Left forelimb (tissue), 1 donor: ENCODE data around the gene SBK3.
"Not testable (repeated sequence)": the region's sequence is repeated elsewhere in the genome, so short reads cannot be mapped to it uniquely, and the experiment has no call there.

Experiments
- DNase-seq: peaks from one replicate; pipeline ENCODE4 v3.0.0-alpha.2; 2018; ENCODE audit warnings: low spot score

The SBK3 gene

GRCh38 chr19:55545443-55545842, at the start of gene SBK3:
Gene SBK3 (minus strand): TSS chr19:55545543. CDS start chr19:55545543, 0 bp downstream.
- no peak for DNase-seq

- peak; percentile 42 for DNase-seq
These were observed 47.9 kb upstream of the SBK3 start for GRCh38 chr19:55593096-55593772.

- DNase-seq: peak; percentile 49
These were observed 47.2 kb upstream of the SBK3 start for GRCh38 chr19:55592391-55593090.

- peak; percentile 44 for DNase-seq
These were observed 46.2 kb upstream of the SBK3 start for GRCh38 chr19:55591555-55591954.

GRCh38 chr19:55590617-55591016, 45.3 kb upstream of the SBK3 start:
- no peak for DNase-seq

GRCh38 chr19:55590109-55590508, 44.8 kb upstream of the SBK3 start:
- no peak for DNase-seq

- DNase-seq: no peak
These were observed 43.4 kb upstream of the SBK3 start for GRCh38 chr19:55588738-55589137.

- peak; percentile 92 for DNase-seq
These were observed 41.8 kb upstream of the SBK3 start for GRCh38 chr19:55586976-55587668.

- peak; percentile 88 for DNase-seq
These were observed 40.5 kb upstream of the SBK3 start for GRCh38 chr19:55585658-55586339.

- no peak for DNase-seq
These were observed 39.5 kb upstream of the SBK3 start for GRCh38 chr19:55584871-55585270.

- not testable (repeated sequence) for DNase-seq
These were observed 38.6 kb upstream of the SBK3 start for GRCh38 chr19:55583897-55584296.

GRCh38 chr19:55582284-55582683, 36.9 kb upstream of the SBK3 start:
- DNase-seq: not testable (repeated sequence)

- no peak for DNase-seq
These were observed 36.5 kb upstream of the SBK3 start for GRCh38 chr19:55581823-55582223.

- DNase-seq: no peak
These were observed 35.9 kb upstream of the SBK3 start for GRCh38 chr19:55581145-55581822.

GRCh38 chr19:55580628-55581144, 35.3 kb upstream of the SBK3 start, which contains the start of gene ZNF579:
Gene ZNF579 (minus strand): TSS chr19:55580848. CDS start chr19:55579639, 1,209 bp downstream.
- peak; percentile 93 for DNase-seq

GRCh38 chr19:55579766-55580621, 34.7 kb upstream of the SBK3 start:
- no peak for DNase-seq

GRCh38 chr19:55578761-55579747, 33.7 kb upstream of the SBK3 start:
- DNase-seq: no peak

- DNase-seq: no peak
These were observed 32.9 kb upstream of the SBK3 start for GRCh38 chr19:55578031-55578760.

- DNase-seq: no peak
These were observed 31.4 kb upstream of the SBK3 start for GRCh38 chr19:55576746-55577145.
